Measurements from ENCODE around the gene C9. TPM values are rescaled to one million over a fixed set of nuclear protein-coding genes. Genes with fewer than 3 reads are reported as not detected.
"Not testable (repeated sequence)": the region's sequence is repeated elsewhere in the genome, so short reads cannot be mapped to it uniquely, and the experiment has no call there.

C9 gene
- polyA plus RNA-seq, 1 donor from 2014 or later, result not detected

DNA sequence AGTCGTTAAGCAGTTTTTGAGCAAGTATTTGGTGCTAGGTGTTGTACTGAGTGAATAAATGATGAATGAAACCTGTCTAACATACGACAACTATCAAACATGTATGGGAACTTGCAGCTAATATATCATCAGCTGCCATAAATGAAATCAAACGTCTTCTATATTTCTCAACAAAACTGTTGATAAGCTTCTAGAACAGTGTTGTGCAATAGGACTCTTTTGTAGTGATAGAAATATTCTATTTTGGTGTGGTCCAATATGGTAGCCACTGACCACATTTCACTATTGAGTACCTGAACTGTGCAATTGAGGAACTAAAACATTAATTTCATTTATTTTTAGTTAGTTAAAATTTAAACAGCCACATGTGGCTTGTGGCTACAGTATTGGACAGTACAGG lies 128.6 kb downstream of the C9 start:
- Histone ChIP-seq H3K9me2 (ENCODE audit: insufficient read depth, low read length) (no peaks in the 10 kb centered on the region), H3K27me3 (ENCODE audit: insufficient read depth, low read depth, low read length) (no peaks in the 10 kb centered on the region), H2AFZ (ENCODE audit: low read depth, low read length) (no peak overlapping the region), H3K27ac (ENCODE audit: low read length) (no peak overlapping the region), H3K36me3 (ENCODE audit: insufficient read depth, low read length) (no peaks in the 10 kb centered on the region), H3K4me2 (ENCODE audit: low read length) (no peak overlapping the region), H3K4me3 (ENCODE audit: low read length) (no peak overlapping the region), H3K9ac (ENCODE audit: low read length) (no peak overlapping the region), H3K79me2 (replicated peaks; ENCODE audit: insufficient read depth, low read length) (no peaks in the 10 kb centered on the region), H3F3A (ENCODE audit: insufficient read depth, low read length, poor library complexity, severe bottlenecking) (no peaks in the 10 kb centered on the region), H3K9me3 (ENCODE audit: low read length) (no peaks in the 10 kb centered on the region), H4K20me1 (ENCODE audit: insufficient read depth) (no peaks in the 10 kb centered on the region)
- TF ChIP-seq RAD21 (conservative IDR thresholded peaks at IDR 0.05), result no peak
- no peak for TF ChIP-seq MXI1 (conservative IDR thresholded peaks at IDR 0.05; ENCODE audit: poor library complexity, severe bottlenecking)
- TF ChIP-seq TAF1 (IDR thresholded peaks at IDR 0.05; ENCODE audit: low read depth), result no peak
- no peak for TF ChIP-seq EP300 (conservative IDR thresholded peaks at IDR 0.05; ENCODE audit: poor library complexity, severe bottlenecking)
- TF ChIP-seq SMC3 (conservative IDR thresholded peaks at IDR 0.05; ENCODE audit: poor library complexity), result no peak
- TF ChIP-seq EZH2 (IDR thresholded peaks at IDR 0.05; ENCODE audit: borderline replicate concordance, insufficient read depth, low read length, poor library complexity, severe bottlenecking), result no peak

DNA sequence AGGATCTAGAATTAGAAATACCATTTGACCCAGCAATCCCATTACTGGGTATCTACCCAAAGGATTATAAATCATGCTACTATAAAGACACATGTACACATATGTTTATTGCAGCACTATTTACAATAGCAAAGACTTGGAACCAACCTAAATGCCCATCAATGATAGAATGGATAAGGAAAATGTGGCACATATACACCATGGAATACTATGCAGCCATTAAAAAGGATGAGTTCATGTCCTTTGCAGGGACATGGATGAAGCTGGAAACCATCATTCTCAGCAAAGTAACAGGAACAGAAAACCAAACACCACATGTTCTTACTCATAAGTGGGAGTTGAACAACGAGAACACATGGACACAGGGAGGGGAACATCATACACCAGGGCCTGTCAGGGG lies 129.8 kb downstream of the C9 start:
- not testable (repeated sequence) for H4K20me1 ChIP-seq (ENCODE audit: insufficient read depth); H3K4me2 ChIP-seq (ENCODE audit: low read length); H2AFZ ChIP-seq (ENCODE audit: low read depth, low read length); H3K9me3 ChIP-seq (ENCODE audit: low read length); H3K9ac ChIP-seq (ENCODE audit: low read length); H3F3A ChIP-seq (ENCODE audit: insufficient read depth, low read length, poor library complexity, severe bottlenecking); H3K27me3 ChIP-seq (ENCODE audit: insufficient read depth, low read depth, low read length); H3K4me3 ChIP-seq (ENCODE audit: low read length); H3K36me3 ChIP-seq (ENCODE audit: insufficient read depth, low read length); H3K9me2 ChIP-seq (ENCODE audit: insufficient read depth, low read length); H3K79me2 ChIP-seq (replicated peaks; ENCODE audit: insufficient read depth, low read length); H3K27ac ChIP-seq (ENCODE audit: low read length)

Other genes starting within 250 kb of the C9 start
- not detected in 2 replicates for gene FYB1, start 144.9 kb downstream of the C9 start, polyA plus RNA-seq
- gene DAB2, start 60.5 kb upstream of the C9 start, polyA plus RNA-seq, result 0.63 and 0.72 TPM in 2 replicates

Data from neural cell (in vitro differentiated cells).